ENCODE results near the gene ADAMTS15. TPM values are rescaled to one million over a fixed set of nuclear protein-coding genes. Genes with fewer than 3 reads are reported as not detected.
"Not testable (repeated sequence)": the region's sequence is repeated elsewhere in the genome, so short reads cannot be mapped to it uniquely, and the experiment has no call there.

ADAMTS15 gene
- total RNA-seq, 2 donors from 2014 or later: 6.3 to 20.7 TPM

DNA sequence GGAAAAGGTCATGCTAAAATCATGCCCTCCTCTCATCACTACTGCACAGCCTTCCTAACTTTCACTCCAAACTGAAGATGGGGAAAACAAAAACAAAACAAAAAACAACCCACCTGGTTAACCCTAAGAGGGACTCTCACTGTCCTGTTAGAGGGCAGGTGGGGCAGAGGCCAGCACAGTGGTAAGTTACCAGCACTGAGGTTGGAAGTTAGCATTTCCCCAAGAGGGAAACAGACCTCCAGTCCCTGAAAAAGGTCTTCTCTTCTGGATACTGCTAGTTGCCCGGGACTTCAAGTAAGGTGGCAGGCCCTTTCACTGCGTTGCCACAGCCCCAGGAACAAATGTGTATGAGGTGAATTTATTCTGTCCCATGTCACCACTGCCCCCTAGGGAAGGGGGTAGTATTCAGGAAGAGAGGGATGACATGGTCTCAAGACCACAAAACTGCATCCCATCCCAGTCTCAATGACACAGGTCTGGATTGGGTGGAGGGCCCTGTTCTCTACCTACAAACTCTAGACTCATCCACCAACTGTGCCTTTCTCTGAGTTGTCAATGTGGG is 19.2 kb upstream of the ADAMTS15 start:
- intact Hi-C loops (cut with DNase I): loop anchor here in 1 of 2 donors (10.0 kb wide), 1 partner anchor 214 kb away; no protein-coding TSS in a partner anchor
- no peak for DNase-seq (ENCODE audit: low spot score)

GRCh38 chr11:130429983-130430382 is 18.5 kb upstream of the ADAMTS15 start:
- intact Hi-C loops (cut with DNase I): loop anchor here (5.0 to 10.0 kb wide), 2 partner anchors 215 to 1803 kb away; no protein-coding TSS in a partner anchor
- no peak for DNase-seq (ENCODE audit: low spot score)

- intact Hi-C loops (cut with DNase I): loop anchor here in 1 of 2 donors (5.0 kb wide), 1 partner anchor 1804 kb away; no protein-coding TSS in a partner anchor
- peak; percentile 90 for DNase-seq (ENCODE audit: low spot score)
Measured at GRCh38 chr11:130431331-130431773, 17.1 kb upstream of the ADAMTS15 start.

GRCh38 chr11:130431801-130432200 is 16.6 kb upstream of the ADAMTS15 start:
- intact Hi-C loops (cut with DNase I): loop anchor here in 1 of 2 donors (5.0 kb wide), 1 partner anchor 1804 kb away; no protein-coding TSS in a partner anchor

GRCh38 chr11:130433357-130433756 is 15.1 kb upstream of the ADAMTS15 start:
- intact Hi-C loops (cut with DNase I): loop anchor here in 1 of 2 donors (5.0 kb wide), 1 partner anchor 1806 kb away; no protein-coding TSS in a partner anchor

More at GRCh38 chr11:130431801-130432200, 16.6 kb upstream of the ADAMTS15 start:
- DNase-seq (ENCODE audit: low spot score): no peak

DNA sequence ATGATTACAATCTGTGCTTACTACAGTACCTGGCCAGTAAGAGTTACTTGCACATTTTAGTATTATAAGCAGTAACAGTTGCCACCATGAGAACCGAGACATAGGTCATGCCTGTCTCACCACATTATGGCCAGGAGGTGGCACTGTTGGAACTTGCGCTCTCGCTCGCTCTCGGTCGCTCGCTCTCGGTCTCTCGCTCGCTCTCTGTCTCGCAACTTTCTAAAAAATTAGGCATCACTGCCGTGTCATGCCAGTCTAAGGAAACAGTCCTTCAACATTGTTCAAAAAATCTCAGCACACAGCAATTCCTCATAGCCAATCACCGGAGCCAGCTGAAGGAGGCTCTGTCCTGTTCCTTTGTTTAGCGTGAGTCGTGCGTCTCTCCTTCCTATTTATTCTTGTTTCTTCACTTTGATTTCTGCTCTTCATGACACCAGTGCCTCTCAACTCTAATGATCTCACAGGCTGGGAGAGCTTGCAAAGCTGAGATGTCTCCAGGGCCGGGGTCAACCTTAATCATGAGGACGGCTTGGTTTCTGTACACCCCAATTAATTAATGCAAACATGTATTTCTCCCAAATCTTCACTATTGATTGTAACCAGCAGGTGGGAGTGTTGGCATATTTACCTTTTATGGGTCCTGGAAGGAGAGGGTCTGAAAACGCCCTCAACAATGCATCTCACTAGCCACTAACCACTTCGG is 13.8 kb upstream of the ADAMTS15 start:
- intact Hi-C loops (cut with DNase I): loop anchor here (2.0 to 5.0 kb wide), 2 partner anchors 428 to 1807 kb away; no protein-coding TSS in a partner anchor

More at GRCh38 chr11:130433357-130433756, 15.1 kb upstream of the ADAMTS15 start:
- DNase-seq (ENCODE audit: low spot score): no peak

DNA sequence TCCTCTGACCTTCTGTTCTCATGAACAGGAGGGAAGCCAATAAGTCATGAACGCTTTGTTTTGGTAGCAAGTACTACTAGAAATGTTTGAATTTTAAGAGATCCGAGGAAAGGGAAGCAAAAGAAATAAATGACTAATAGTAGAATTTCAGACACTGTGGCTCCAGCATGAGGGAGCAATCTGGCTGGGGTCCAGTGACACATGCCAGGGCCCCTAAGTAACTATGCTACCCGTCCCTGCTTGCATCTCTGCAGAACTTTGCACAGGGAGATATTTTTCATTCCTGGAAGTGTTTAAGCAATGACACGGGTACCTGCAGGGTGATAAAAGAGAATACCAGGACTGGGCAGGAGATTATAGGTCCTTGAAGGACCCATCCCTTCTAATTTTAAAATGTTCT is 12.8 kb upstream of the ADAMTS15 start:
- intact Hi-C loops (cut with DNase I): loop anchor here in 1 of 2 donors (2.0 kb wide), 1 partner anchor 427 kb away; no protein-coding TSS in a partner anchor
- DNase-seq (ENCODE audit: low spot score): no peak

More for the DNA sequence above, 13.8 kb upstream of the ADAMTS15 start:
- DNase-seq (ENCODE audit: low spot score): peak; percentile 88

DNA sequence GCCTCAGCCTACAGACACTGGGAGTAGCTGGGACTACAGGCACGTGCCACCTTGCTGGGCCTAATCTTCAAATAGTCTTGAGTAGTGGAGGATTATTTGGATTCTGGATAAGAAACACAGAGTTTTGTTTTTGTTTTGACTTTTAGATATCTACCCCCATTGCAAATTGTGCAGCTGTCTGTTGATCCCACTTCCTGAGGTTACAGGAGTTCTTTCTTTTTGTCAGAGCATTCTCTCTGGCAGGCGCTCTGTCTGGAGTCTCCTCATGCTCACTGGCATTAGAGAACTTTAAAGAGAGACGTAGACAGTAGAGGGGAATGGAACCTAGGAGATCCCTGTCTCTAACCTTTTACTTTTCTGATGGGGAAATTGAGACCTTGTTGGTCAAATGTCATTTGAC is 12.3 kb upstream of the ADAMTS15 start:
- DNase-seq (ENCODE audit: low spot score): no peak
- intact Hi-C loops (cut with DNase I): no loop called here

DNA sequence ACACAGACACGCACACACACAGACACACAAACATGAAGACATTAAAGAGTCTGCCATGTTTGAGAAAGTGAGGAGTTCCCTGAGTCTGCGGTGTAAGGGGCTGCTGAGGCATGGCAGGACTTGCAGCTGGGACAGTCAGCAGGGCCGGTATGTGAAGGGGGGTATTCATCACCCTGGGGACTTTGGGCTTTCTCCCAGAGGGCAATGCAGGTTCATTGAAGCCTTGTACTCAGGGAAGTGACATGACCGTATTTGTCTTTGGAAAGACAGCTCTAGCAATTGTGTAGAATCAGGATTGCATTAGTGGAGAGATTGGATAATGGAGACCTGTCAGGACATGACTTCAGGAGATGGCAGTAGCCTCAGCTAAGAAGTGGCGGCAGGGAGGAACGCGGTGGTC is 10.6 kb upstream of the ADAMTS15 start:
- intact Hi-C loops (cut with DNase I): loop anchor here in 1 of 2 donors (2.0 kb wide), 1 partner anchor 425 kb away; no protein-coding TSS in a partner anchor
- no peak for DNase-seq (ENCODE audit: low spot score)

- intact Hi-C loops (cut with DNase I): loop anchor here in 1 of 2 donors (2.0 kb wide), 1 partner anchor 424 kb away; no protein-coding TSS in a partner anchor
- DNase-seq (ENCODE audit: low spot score): not testable (repeated sequence)
Measured at GRCh38 chr11:130438401-130439159, 9.9 kb upstream of the ADAMTS15 start.

DNA sequence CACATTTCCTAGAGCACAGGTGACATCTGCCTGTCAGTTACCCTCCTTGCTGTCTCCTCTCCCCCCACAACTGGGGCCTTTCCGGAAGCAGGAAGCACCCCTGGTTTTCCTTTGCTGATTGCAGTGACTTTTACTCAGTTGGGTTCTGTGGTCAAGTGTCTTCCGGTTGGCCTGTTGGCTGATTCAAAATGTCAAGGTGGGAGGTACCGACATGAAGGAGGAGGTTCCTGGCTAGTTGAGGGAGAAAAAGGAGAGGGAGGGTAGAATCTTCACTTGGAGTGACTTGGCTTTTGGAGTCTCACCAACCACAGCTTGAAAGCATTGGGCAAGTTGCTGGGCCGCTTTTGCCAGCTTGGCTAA is 9.3 kb upstream of the ADAMTS15 start:
- no peak for DNase-seq (ENCODE audit: low spot score)
- intact Hi-C loops (cut with DNase I): loop anchor here in 1 of 2 donors (2.0 kb wide), 1 partner anchor 424 kb away; no protein-coding TSS in a partner anchor

- intact Hi-C loops (cut with DNase I): loop anchor here in 1 of 2 donors (2.0 kb wide), 1 partner anchor 423 kb away; no protein-coding TSS in a partner anchor
- DNase-seq (ENCODE audit: low spot score): no peak
Measured at GRCh38 chr11:130439876-130440275, 8.6 kb upstream of the ADAMTS15 start.

GRCh38 chr11:130441719-130442118 is 6.7 kb upstream of the ADAMTS15 start:
- intact Hi-C loops (cut with DNase I): no loop called here
- no peak for DNase-seq (ENCODE audit: low spot score)

- intact Hi-C loops (cut with DNase I): no loop called here
- DNase-seq (ENCODE audit: low spot score): no peak
Measured at GRCh38 chr11:130442737-130443136, 5.7 kb upstream of the ADAMTS15 start.

- intact Hi-C loops (cut with DNase I): no loop called here
- no peak for DNase-seq (ENCODE audit: low spot score)
Measured at GRCh38 chr11:130445788-130446187, 2.7 kb upstream of the ADAMTS15 start.

- DNase-seq (ENCODE audit: low spot score): no peak
- intact Hi-C loops (cut with DNase I): no loop called here
Measured at GRCh38 chr11:130448039-130448415, 418 bp upstream of the ADAMTS15 start.

DNA sequence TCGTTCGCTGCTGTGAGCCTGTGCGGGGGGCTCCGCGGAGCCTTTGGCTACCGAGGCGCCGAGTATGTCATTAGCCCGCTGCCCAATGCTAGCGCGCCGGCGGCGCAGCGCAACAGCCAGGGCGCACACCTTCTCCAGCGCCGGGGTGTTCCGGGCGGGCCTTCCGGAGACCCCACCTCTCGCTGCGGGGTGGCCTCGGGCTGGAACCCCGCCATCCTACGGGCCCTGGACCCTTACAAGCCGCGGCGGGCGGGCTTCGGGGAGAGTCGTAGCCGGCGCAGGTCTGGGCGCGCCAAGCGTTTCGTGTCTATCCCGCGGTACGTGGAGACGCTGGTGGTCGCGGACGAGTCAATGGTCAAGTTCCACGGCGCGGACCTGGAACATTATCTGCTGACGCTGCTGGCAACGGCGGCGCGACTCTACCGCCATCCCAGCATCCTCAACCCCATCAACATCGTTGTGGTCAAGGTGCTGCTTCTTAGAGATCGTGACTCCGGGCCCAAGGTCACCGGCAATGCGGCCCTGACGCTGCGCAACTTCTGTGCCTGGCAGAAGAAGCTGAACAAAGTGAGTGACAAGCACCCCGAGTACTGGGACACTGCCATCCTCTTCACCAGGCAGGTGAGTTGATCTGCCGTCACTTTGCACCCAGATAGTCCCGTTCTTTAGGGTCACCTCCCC is 1.0 kb downstream of the ADAMTS15 start:
- intact Hi-C loops (cut with DNase I): no loop called here
- peak; percentile 76 for DNase-seq (ENCODE audit: low spot score)

DNA sequence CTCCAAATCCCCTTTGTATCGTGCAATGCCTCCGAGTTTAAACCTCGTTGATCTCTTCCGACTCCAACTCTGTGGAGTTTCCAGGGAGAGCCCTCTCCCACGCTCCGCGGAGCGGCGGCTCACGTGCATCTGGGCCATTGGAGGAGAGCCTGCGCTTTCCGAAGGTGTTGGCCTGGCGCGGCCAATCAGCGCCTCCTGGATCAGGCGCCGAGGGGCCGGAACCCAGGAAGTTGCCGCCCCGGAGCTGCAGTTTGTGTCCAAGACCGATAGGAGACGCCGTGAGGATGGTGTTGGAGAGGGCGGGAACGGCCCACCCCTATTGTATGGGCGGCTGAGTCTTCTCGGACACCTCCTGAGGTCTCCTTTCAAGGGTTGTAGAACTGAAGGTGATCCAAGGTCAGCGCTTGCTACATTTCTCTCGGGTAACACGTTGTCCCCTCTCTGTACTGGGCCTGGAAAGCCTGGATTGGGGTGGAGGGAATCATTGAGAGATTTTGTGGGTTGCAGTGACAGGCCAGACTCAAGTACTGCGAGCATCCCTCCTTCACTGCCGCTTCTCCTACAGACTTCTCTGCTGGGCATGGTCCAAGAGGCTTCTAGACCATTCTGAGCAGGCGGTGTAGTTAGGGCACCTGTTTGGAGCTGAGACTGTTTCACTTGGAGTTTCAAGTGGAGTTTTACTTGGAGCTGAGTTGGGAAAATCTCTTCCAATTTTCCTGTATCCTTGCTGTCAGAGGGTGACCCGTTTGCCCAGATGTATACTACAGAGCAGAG is 1.7 kb downstream of the ADAMTS15 start:
- intact Hi-C loops (cut with DNase I): loop anchor here in 1 of 2 donors (10.0 kb wide), 1 partner anchor 155 kb away; no protein-coding TSS in a partner anchor
- DNase-seq (ENCODE audit: low spot score): peak; percentile 96
